GM19328 (cell line): ENCODE measurements around the gene CBY2.

Experiments used
- ATAC-seq: cut with Tn5 transposase; IDR thresholded peaks from one replicate; pipeline ENCODE4 v1.9.1; 2021; ENCODE audit warnings: mild to moderate bottlenecking, moderate library complexity; ENCODE audit not compliant: unreplicated experiment

CBY2 gene

GRCh38 chr13:45700971-45701900, 884 bp upstream of the CBY2 start:
- ATAC-seq = peak; percentile 38

DNA sequence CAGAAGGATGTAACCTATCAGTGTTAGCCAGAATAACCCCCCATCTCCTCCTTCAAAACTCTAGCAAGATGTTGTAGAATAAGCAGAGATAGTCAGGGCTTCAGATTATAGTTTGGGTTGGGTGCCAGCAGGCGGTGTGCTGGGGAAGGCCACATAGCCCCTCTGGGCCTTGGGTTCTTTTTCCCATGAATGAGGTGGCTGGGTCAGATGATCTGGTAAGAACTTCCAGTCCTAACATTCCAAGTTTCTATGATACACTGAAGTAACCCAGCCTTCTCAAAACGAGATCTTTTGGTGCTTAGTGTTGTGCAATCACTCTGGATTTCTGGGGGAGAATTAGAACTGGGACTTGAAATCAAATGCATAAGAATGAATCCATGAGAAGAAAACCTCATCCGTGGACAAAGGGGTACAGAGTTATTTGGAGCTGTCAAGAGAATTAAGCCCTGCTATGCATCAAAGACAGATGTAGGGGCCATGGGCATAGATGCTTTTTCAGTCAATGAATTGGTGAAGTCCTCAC, 810 bp downstream of the CBY2 start:
- ATAC-seq = no peak

DNA sequence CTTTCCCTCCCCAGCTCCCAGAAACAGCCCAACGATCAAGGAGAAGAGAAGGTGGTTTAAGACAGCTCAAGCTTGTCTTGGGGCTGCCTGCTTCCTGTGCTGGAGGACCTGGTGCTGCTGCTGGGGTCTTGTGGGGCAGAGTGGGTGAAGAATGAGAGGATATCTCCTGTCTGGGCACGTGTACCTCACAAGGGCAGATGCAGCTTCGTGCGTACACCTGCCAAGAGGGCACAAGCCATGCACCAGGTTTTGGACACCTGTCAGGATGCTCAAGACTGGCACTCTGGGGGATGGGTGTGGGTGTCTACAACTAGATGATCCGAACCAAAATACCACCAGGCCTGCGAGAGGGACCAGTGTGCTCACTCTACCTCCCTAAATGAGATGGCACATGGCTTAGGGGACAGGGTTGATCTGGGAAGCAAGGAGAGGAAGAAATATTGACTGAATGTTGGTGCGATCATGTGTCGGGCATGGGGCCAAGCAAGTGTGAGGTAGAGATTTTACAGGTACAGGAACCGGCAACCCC, 2.2 kb downstream of the CBY2 start:
- ATAC-seq = no peak

DNA sequence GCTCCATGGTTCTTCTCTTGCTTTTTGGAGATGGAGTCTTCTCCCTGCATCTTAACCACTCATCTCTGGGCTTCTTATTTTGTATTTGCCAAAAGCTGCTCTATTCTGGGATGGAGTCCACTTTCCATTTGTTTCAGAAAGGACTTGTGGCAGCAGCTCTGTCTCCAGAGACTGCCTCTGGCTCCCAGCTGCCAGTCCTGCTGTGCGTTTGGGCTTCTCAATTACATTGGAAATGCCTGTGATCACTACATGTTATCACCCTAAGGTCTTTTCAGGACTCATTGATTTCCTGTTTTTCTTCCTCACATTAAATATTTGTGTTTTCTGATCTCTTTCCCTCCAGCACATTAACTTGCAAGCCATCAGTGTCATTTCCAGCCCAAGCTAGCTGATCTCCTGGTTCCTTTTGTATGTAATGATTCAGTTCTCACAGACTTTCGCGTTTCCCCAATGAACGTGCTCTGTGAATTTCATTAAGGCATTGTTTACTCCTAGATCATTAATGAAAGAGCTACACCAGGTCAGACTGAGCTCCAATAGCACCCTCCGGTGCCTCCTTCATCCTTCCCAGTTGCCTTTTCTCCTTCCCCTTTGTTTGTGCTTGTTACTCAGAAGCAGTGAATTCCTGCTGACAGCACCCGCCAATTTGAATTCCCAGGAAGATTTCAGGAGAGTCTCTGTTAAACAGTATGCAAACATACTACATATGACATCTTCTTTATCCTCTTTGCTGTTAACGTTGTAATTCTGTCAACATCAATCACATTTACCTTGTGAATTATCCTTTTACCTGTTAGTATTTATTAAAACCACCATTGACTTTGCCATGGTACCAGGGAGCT, 3.0 kb downstream of the CBY2 start:
- no peak for ATAC-seq

DNA sequence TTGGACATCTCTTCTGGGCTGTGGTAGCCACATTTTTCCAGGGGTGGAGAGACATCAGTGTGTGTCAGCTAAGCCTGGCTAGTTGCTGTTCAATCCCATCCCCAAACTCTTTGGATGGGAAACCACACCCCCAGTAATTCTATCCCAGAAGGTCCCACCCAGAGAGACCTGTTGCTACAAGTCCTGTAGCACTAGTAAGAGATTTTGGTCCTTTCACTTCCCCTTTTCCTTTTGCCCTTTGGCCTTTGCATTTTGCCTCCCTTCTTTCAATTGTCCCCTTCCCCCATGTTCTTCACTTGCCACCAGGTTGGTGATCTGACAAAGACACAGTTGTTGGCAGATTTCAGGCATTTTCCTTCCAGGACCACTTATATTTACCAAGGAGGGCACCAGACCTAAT, 3.8 kb downstream of the CBY2 start:
- no peak for ATAC-seq

GRCh38 chr13:45707516-45708100, 5.5 kb downstream of the CBY2 start:
- ATAC-seq = no peak

DNA sequence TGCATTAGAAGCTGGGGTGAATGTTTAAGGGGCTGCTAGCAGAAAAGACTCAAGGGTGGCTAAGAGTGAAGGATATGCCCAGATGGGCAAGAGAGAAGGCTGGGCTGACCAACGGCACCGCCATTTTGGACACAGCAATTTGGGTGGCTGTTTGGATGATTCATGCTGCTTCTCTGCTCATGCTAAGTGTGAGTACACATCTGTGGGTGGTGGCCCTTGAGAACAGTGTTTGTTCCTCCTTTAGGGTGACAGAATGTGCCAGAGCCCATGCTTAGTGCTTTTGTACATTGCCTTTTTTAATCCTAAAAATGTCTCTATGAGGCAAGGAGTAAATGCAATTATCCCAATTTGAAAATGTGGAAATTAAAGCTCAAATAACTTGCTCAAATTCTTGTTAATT, 9.8 kb downstream of the CBY2 start:
- ATAC-seq = no peak

DNA sequence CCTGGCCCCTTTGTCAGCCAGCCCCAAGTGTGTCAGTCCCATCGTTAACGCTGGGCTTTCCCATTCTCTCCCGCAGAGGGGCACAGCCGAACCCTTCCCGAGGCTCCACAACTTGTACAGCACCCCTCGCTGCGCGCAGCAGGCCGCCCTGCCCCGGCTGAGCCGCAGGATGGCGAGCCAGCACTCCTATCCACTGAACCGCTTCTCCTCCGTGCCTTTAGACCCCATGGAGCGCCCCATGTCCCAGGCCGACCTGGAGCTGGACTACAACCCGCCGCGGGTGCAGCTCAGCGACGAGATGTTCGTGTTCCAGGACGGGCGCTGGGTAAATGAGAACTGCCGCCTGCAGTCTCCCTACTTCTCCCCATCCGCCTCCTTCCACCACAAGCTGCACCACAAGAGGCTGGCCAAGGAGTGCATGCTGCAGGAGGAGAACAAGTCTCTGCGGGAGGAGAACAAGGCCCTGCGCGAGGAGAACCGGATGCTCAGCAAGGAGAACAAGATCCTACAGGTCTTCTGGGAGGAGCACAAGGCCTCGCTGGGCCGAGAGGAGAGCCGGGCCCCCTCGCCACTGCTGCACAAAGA, 11.1 kb downstream of the CBY2 start:
- no peak for ATAC-seq

GRCh38 chr13:45713721-45714120, 11.6 kb downstream of the CBY2 start:
- no peak for ATAC-seq

DNA sequence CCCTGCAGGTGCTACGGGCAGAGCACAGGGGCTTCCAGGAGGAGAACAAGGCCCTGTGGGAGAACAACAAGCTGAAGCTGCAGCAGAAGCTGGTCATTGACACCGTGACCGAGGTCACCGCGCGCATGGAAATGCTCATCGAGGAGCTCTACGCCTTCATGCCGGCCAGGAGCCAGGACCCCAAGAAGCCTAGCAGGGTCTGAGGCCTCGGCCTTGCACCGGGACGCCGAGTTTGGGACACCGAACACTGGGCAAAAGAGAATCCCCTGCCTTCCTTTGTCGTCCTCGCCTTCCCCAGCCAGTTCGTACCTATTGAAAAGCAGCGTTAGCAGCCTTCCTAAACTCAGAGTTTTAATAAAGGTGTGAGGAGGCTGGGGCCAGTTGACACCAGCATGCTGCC, 12.1 kb downstream of the CBY2 start:
- no peak for ATAC-seq

DNA sequence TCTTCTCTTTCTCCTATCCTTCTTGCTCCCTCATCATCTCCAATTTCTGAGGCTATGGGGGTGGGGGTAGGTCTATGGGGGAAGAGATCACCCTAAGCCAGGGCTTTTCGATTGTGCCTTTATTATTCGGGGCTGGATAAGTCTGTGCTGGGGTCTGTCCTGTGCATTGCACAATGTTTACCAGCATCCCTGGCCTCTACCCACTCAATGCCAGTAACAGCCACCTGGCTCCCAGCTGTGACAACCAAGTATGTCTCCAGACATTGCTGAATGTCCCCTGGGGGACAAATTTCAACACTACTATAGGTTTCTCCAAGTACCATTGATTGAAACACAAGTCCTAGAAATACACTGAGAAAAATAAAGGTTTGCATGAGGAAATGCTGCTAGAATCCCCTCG, 13.2 kb downstream of the CBY2 start:
- ATAC-seq = no peak

DNA sequence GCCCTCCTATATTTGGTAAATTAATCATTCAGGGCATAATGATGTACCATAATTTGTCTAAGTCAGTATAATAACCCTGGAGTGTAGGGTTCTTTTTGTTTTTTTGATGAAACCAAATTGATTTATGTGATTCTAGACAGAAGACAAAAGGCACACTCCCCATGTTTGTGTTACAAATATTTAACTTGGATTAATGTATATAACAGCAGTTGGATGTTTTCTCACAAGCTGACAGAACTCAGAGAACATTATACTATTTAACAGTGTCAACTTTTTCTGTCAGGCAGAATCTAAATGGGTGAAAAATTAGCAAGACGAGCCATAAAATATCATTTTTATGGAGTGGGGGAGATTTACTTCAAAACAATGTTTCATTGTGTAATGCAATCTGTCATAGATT, 15.2 kb downstream of the CBY2 start:
- ATAC-seq = no peak

- ATAC-seq = no peak
Measured at GRCh38 chr13:45718063-45718462, 15.9 kb downstream of the CBY2 start.

DNA sequence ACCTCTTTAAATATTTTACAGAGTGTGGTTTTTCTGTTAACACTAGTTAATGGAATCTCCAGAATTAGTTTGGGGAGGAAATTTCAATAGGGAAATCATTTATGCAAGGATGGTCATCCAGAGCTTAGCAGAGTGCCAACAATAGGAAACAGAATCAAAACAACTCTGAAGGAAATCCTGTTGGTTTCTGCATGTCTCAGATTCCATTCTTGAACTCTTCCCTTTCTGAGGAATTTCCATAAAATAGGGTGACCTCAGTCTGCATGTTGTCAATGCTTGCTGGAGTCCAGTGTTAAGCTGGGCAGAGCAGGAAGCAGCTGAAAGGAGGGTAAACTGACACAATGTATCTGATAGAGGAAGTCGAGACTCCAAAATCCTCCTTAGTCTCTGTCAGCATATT, 16.9 kb downstream of the CBY2 start:
- no peak for ATAC-seq

DNA sequence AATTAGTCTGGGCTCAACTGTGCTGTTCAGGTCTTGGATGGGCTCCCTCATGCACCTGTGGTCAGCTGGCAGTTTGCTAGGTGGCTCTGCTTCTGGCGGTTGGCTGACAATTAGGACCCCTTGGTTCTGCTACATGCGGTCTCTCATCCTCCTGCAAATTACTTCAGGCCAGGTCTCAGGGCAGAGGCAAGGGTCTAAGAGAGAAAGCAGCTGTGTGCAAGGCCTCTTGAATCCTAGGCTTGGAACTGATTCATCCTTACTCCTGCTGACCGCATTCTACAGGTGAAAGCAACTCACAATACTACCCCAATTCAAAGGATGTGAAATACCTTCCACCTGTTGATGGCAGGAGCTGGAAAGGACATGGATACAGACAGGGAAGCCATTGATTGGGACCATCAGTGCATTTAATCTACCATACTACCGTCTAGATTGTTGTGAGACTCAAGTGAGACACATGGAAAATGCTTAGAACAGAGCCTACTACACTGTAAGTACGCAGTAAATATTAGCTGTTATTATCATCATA, 19.1 kb downstream of the CBY2 start:
- no peak for ATAC-seq

DNA sequence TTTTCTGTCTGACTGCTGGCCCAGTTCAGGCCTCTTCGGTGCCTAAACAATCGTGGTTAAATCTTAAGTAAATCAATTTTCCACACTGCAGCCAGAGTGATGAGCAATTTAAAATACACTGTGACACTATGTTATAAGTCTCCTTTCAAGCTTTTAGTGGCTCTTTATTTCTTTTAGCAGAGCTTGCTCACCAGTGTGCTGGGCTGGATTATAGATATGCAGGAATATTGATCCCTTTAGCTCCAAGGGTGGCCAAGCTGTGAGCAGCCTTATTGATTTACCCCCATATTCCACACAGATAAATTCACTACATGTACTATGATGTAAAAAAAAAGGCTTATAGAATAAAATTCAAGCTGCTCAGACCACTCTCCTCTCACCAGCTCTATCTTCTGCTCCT, 21.7 kb downstream of the CBY2 start:
- ATAC-seq = no peak

GRCh38 chr13:45728759-45729158, 26.6 kb downstream of the CBY2 start:
- ATAC-seq = no peak

- no peak for ATAC-seq
Measured at GRCh38 chr13:45731455-45731854, 29.3 kb downstream of the CBY2 start.

GRCh38 chr13:45732916-45733315, 30.8 kb downstream of the CBY2 start:
- no peak for ATAC-seq

- no peak for ATAC-seq
Measured at GRCh38 chr13:45733361-45733760, 31.2 kb downstream of the CBY2 start.
